SK-N-MC (cell line): Measurements from ENCODE around the gene OTOF.

Source experiments
- EZH2 ChIP-seq: fragments of 200-600 bp; sonication (generic); IDR thresholded peaks from one replicate; pipeline ENCODE4 v1.6.1; 2017; ENCODE audit warnings: antibody characterized with exemption
- FOXP2 ChIP-seq: optimal IDR thresholded peaks from 2 replicates; pipeline ENCODE3; 2011; ENCODE audit warnings: mild to moderate bottlenecking, moderate library complexity; ENCODE audit not compliant: insufficient read depth; ENCODE audit errors: extremely low read length, control extremely low read depth
- POLR2AphosphoS5 ChIP-seq: IDR thresholded peaks from 2 replicates; pipeline ENCODE4 v1.6.1; 2012; ENCODE audit warnings: mild to moderate bottlenecking, low read depth, low read length, borderline replicate concordance

- TF ChIP-seq EZH2 (no peak), POLR2AphosphoS5 (no peak), FOXP2 (no peak)
These were observed 41.6 kb upstream of the OTOF start for GRCh38 chr2:26519396-26520147.
